Panc1 (cell line): ENCODE measurements around the gene HEPACAM.

Experiments
- CTCF ChIP-seq: fragments of 450-650 bp; IDR thresholded peaks from 2 replicates; pipeline ENCODE4 v1.5.1; 2017; ENCODE audit warnings: mild to moderate bottlenecking
- POLR2AphosphoS5 ChIP-seq: IDR thresholded peaks from 2 replicates; pipeline ENCODE4 v1.6.1; 2012; ENCODE audit warnings: mild to moderate bottlenecking, low read depth, low read length, moderate library complexity
- REST ChIP-seq, 2 experiments: IDR thresholded peaks; 2 replicates each; pipeline ENCODE4 v1.6.1; 2011 to 2012; ENCODE audit warnings: low read depth in 2 of 2, control low read depth in 1 of 2, low read length in 1 of 2, mild to moderate bottlenecking in 1 of 2, moderate library complexity in 1 of 2; ENCODE audit not compliant: insufficient read depth in 1 of 2
- SIN3A ChIP-seq: IDR thresholded peaks from 2 replicates; pipeline ENCODE4 v1.6.1; 2012; ENCODE audit warnings: low read depth, mild to moderate bottlenecking, low read length, moderate library complexity, borderline replicate concordance; ENCODE audit not compliant: insufficient read depth
- TCF7L2 ChIP-seq: IDR thresholded peaks from 2 replicates; pipeline ENCODE4 v1.6.1; 2011; ENCODE audit warnings: mild to moderate bottlenecking, low read depth, low read length, inconsistent platforms

GRCh38 chr11:124892146-124892545 is 43.7 kb downstream of the HEPACAM start:
- TF ChIP-seq CTCF = no peak
- no peak for TF ChIP-seq REST (IDR thresholded peaks at IDR 0.05; ENCODE audit: insufficient read depth in 1 of 2, low read depth in 2 of 2, low read length in 1 of 2)
- no peak for TF ChIP-seq SIN3A
- TF ChIP-seq POLR2AphosphoS5 = no peak
- no peak for TF ChIP-seq TCF7L2
